ENCODE results near the gene BIRC5. TPM values are rescaled to one million over a fixed set of nuclear protein-coding genes. Genes with fewer than 3 reads are reported as not detected.

The BIRC5 gene
- total RNA-seq, 3 donors from 2014 or later (not counting 1 experiment from before 2014, with no cell fraction given), result 0.73 to 1.9 (median 1.2) TPM

DNA sequence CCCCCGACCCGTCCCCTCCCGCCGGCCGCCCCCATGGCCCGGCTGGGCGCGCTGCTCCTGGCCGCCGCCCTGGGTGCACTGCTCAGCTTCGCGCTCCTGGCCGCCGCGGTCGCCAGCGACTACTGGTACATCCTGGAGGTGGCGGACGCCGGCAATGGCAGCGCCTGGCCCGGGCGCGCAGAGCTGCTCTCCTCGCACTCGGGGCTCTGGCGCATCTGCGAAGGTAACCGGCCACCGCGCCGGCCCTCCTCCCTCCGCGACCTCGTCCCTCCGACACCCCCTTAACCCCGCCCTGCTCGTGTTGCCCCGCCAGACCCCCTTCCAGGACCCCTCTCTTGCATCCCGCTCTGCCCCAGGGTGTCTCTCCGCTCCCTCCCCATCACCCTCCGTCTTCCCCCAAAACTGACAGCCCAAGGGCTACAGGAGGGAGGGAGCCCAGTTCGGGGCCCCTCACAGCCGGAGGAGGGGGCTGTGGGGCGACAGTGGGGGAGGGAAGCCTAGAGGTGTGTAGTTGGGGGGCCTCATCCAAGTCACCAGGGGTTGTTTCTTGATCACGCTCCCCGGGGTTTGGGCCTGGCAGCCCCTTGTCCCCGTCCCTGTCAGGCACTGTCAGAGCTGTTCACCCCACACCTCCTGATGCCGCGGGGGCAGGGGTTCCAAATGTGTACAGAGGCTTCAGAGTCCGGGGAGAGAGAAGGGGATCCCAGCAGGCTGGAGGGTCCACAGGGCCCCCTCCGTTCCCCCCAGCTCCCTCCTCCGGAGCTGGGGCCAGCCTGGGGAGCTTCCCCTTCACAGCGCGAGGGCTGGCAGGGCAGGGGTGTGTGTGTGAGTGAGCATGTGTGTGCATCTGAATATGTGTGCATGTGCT is 18.2 kb downstream of the BIRC5 start:
- intact Hi-C loops (cut with micrococcal nuclease), result no loop called here
- no peak overlapping the region for H3K27ac Mint-ChIP-seq
- no peaks in the 10 kb centered on the region for H3K9me3 Mint-ChIP-seq
- H3K36me3 Mint-ChIP-seq, result no peaks in the 10 kb centered on the region
- H3K27me3 Mint-ChIP-seq (ENCODE audit: low read depth in 2 of 2), result peaks cover 25 to 28% of the 10 kb centered on the region in 2 donors
- WGBS (ENCODE audit: insufficient coverage), result 7% methylated on average over 53 of the region's 55 CpGs
- H3K4me1 ChIP-seq (ENCODE audit: control insufficient read depth, insufficient read depth, low read length), result peaks cover 10% of the 10 kb centered on the region
- no peaks in the 10 kb centered on the region for H3K9me3 ChIP-seq (ENCODE audit: control insufficient read depth, insufficient read depth, low read length)
- TF ChIP-seq, protein P1, sequence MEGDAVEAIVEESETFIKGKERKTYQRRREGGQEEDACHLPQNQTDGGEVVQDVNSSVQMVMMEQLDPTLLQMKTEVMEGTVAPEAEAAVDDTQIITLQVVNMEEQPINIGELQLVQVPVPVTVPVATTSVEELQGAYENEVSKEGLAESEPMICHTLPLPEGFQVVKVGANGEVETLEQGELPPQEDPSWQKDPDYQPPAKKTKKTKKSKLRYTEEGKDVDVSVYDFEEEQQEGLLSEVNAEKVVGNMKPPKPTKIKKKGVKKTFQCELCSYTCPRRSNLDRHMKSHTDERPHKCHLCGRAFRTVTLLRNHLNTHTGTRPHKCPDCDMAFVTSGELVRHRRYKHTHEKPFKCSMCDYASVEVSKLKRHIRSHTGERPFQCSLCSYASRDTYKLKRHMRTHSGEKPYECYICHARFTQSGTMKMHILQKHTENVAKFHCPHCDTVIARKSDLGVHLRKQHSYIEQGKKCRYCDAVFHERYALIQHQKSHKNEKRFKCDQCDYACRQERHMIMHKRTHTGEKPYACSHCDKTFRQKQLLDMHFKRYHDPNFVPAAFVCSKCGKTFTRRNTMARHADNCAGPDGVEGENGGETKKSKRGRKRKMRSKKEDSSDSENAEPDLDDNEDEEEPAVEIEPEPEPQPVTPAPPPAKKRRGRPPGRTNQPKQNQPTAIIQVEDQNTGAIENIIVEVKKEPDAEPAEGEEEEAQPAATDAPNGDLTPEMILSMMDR (IDR thresholded peaks at IDR 0.05), result no peak
- no peak overlapping the region for H3K4me3 Mint-ChIP-seq
- ATAC-seq (peak in 2 of 3 donors; percentile 46 to 87), DNase-seq (peak in 1 of 2 donors; percentile 54)
- H3K4me3 ChIP-seq (ENCODE audit: low read length), result no peak overlapping the region
- H3K4me1 Mint-ChIP-seq, result peaks cover 0 to 4% of the 10 kb centered on the region in 2 donors
- no peaks in the 10 kb centered on the region for H3K36me3 ChIP-seq (ENCODE audit: control insufficient read depth, insufficient read depth, low read length)
- H3K27me3 ChIP-seq (ENCODE audit: control insufficient read depth, insufficient read depth, low read length), result peaks cover 23% of the 10 kb centered on the region
- H3K27ac ChIP-seq (ENCODE audit: low read length), result no peak overlapping the region

DNA sequence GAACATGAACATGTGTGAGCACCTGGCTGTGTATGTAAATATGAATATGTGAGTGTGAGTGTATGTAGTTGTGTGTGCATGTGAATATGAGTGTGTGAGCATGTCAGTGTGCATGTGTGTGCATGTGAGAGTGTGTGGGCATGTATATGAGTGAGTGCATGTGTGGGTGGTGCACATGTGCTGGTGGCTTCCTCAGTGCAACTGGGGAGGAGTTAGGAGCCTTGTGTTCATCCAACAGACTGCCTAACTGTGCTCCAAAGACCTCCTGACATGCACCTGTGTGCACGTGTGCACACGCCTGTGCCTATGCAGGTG is 18.8 kb downstream of the BIRC5 start:
- H3K36me3 Mint-ChIP-seq, result no peaks in the 10 kb centered on the region
- H3K36me3 ChIP-seq (ENCODE audit: control insufficient read depth, insufficient read depth, low read length), result no peaks in the 10 kb centered on the region
- H3K4me1 Mint-ChIP-seq, result peaks cover 0 to 4% of the 10 kb centered on the region in 2 donors
- H3K4me3 ChIP-seq (ENCODE audit: low read length), result no peak overlapping the region
- intact Hi-C loops (cut with micrococcal nuclease), result no loop called here
- ATAC-seq, result no peak
- H3K4me1 ChIP-seq (ENCODE audit: control insufficient read depth, insufficient read depth, low read length), result peaks cover 10% of the 10 kb centered on the region
- DNase-seq, result no peak
- 88% methylated on average over 2 of the region's 2 CpGs for WGBS (ENCODE audit: insufficient coverage)
- TF ChIP-seq, protein P1 (IDR thresholded peaks at IDR 0.05), result no peak
- peaks cover 22% of the 10 kb centered on the region in 2 donors for H3K27me3 Mint-ChIP-seq (ENCODE audit: low read depth in 2 of 2)
- no peaks in the 10 kb centered on the region for H3K9me3 Mint-ChIP-seq
- no peaks in the 10 kb centered on the region for H3K9me3 ChIP-seq (ENCODE audit: control insufficient read depth, insufficient read depth, low read length)
- no peak overlapping the region for H3K4me3 Mint-ChIP-seq
- H3K27me3 ChIP-seq (ENCODE audit: control insufficient read depth, insufficient read depth, low read length), result peaks cover 23% of the 10 kb centered on the region
- H3K27ac Mint-ChIP-seq, result no peak overlapping the region
- no peak overlapping the region for H3K27ac ChIP-seq (ENCODE audit: low read length)

DNA sequence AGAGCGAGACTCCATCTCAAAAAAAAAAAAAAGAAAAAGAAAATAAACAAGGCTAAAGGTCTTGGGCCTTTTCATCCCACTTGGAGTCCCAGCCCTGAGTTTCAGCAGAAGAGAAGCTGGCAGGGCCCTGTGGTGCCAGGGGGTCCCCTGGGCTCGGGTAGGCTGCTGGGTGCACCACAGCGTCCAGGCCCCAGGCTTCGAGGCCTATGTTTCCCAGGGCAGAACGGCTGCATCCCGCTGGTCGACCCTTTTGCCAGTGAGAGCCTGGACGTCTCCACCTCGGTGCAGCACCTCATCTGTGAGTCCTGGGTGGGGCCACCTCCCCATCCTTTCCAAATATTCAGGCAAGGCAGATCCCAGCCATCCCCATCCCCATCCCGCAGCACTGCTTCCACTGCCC is 19.6 kb downstream of the BIRC5 start:
- no peaks in the 10 kb centered on the region for H3K9me3 ChIP-seq (ENCODE audit: control insufficient read depth, insufficient read depth, low read length)
- TF ChIP-seq, protein P1 (IDR thresholded peaks at IDR 0.05), result no peak
- no peaks in the 10 kb centered on the region for H3K36me3 Mint-ChIP-seq
- H3K27ac Mint-ChIP-seq, result no peak overlapping the region
- no peak overlapping the region for H3K4me3 Mint-ChIP-seq
- intact Hi-C loops (cut with micrococcal nuclease), result no loop called here
- DNase-seq (no peak), ATAC-seq (no peak)
- WGBS (ENCODE audit: insufficient coverage), result 92% methylated on average over 10 of the region's 10 CpGs
- peaks cover 21 to 22% of the 10 kb centered on the region in 2 donors for H3K27me3 Mint-ChIP-seq (ENCODE audit: low read depth in 2 of 2)
- no peak overlapping the region for H3K4me3 ChIP-seq (ENCODE audit: low read length)
- H3K27ac ChIP-seq (ENCODE audit: low read length), result no peak overlapping the region
- peaks cover 0 to 4% of the 10 kb centered on the region in 2 donors for H3K4me1 Mint-ChIP-seq
- H3K27me3 ChIP-seq (ENCODE audit: control insufficient read depth, insufficient read depth, low read length), result peaks cover 23% of the 10 kb centered on the region
- no peaks in the 10 kb centered on the region for H3K9me3 Mint-ChIP-seq
- H3K36me3 ChIP-seq (ENCODE audit: control insufficient read depth, insufficient read depth, low read length), result no peaks in the 10 kb centered on the region
- H3K4me1 ChIP-seq (ENCODE audit: control insufficient read depth, insufficient read depth, low read length), result peaks cover 10% of the 10 kb centered on the region
